ENCODE measurements around the gene C1orf94.

The C1orf94 gene

DNA sequence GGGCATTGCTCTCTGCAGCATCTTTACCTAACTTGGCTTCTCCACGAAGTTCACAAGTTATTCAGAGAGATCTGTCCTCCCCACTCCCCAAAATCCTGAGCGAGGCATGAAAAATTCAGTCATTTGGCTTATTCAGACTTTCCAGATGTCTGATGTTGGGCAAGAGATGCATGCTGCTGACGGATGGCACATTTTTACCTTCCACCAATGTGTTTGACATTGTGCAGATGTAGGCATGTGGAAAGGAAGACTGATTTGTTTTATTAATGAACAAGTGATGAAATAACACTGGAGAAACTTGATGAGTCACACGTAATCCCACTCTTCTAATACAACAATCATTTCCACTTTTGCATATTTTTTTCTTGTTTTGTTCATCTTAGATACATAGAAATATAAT lies 86.7 kb downstream of the C1orf94 start:
- no peak overlapping the region for H3K4me3 Mint-ChIP-seq
- H3K27me3 Mint-ChIP-seq: peaks cover 19% of the 10 kb centered on the region
- no peaks in the 10 kb centered on the region for H3K9me3 Mint-ChIP-seq (ENCODE audit: low read depth)
- H3K27ac Mint-ChIP-seq: no peak overlapping the region
- no peaks in the 10 kb centered on the region for H3K4me1 Mint-ChIP-seq (ENCODE audit: low read depth)
- H3K36me3 Mint-ChIP-seq: no peaks in the 10 kb centered on the region

DNA sequence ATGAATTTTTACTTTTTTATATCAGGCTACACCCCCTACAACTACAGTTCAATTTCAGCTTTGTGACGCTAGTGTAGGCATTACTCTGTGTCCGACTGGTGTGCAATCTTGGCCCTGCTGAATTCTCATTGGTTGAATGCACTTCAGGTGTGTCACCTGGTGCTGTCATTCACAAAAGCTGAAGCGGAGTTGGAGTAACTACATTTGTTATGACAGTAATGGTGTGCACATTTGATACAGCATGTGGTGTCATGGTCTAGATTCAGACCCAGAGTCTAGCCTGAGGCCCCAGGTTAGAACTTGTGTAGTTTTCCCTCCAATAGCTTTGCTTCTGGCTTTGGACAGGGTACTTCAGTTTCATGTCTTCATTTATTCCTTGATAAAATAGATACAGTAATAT lies 88.7 kb downstream of the C1orf94 start:
- Mint-ChIP-seq H3K27me3 (peaks cover 21% of the 10 kb centered on the region), H3K27ac (no peak overlapping the region), H3K4me1 (ENCODE audit: low read depth) (no peaks in the 10 kb centered on the region), H3K9me3 (ENCODE audit: low read depth) (no peaks in the 10 kb centered on the region), H3K36me3 (no peaks in the 10 kb centered on the region), H3K4me3 (no peak overlapping the region)

DNA sequence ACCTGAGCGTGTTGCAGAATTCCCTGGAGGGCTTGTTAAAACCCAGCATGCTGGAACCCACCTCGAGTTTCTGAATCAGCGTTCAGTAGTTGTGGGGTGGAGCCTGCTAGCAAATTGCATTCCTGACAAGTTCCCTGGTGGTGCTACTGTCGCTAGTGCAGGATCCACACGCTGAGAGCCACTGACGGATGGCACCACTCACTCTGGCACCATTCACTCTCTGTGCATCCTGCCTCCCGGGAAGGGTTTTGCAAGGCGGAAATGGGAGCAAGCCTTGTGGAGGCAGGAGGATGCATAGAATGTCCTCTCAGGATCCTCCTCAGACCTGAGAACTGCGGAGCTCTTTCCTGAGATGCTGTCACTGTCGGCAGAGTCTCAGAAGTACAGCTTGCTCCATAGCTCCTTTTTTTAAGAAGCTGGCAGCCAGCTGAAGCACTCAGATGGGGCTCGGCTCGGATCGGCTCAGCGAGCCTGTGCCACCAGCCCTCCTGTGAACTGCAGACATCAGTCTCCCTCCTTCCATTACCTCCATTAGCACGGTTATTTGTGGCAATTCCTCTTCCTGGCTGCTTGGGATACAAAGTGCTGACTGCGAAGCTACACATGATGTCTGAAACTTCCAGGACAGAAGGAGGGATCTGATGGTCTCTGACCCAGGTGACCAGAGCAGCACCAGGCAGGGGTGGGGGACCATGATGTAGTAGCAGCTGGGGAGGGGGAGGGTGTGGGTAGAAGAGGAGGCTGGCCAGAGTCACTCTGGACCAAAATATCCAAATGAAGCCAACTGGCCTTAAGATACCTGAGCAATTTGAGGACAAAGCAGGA lies 89.6 kb downstream of the C1orf94 start:
- no peak overlapping the region for H3K27ac Mint-ChIP-seq
- H3K27me3 Mint-ChIP-seq: peaks cover 20% of the 10 kb centered on the region
- H3K9me3 Mint-ChIP-seq (ENCODE audit: low read depth): no peaks in the 10 kb centered on the region
- H3K4me1 Mint-ChIP-seq (ENCODE audit: low read depth): no peaks in the 10 kb centered on the region
- H3K4me3 Mint-ChIP-seq: no peak overlapping the region
- no peaks in the 10 kb centered on the region for H3K36me3 Mint-ChIP-seq

DNA sequence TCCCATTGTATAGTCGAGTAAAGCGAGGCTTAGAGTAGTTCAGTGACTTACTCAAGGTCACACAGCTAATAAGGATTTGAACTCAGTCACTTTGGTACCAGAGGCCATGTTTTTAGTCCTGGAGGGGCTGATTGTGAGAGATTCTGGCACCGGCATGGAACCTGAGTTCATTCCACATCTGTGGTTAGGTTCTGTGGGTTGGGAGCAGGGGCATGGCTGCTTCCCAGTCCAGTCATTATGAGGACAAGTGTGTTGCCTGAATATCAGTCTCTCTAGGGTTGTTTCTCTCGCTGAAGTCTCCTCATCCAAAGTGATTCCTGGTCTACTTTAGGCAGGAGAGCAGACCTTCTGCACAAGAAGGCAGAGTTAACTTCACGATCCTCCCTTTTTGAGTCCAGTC lies 90.6 kb downstream of the C1orf94 start:
- Mint-ChIP-seq H3K36me3 (no peaks in the 10 kb centered on the region), H3K4me1 (ENCODE audit: low read depth) (no peaks in the 10 kb centered on the region), H3K27ac (no peak overlapping the region), H3K4me3 (no peak overlapping the region), H3K27me3 (peaks cover 17% of the 10 kb centered on the region), H3K9me3 (ENCODE audit: low read depth) (no peaks in the 10 kb centered on the region)

DNA sequence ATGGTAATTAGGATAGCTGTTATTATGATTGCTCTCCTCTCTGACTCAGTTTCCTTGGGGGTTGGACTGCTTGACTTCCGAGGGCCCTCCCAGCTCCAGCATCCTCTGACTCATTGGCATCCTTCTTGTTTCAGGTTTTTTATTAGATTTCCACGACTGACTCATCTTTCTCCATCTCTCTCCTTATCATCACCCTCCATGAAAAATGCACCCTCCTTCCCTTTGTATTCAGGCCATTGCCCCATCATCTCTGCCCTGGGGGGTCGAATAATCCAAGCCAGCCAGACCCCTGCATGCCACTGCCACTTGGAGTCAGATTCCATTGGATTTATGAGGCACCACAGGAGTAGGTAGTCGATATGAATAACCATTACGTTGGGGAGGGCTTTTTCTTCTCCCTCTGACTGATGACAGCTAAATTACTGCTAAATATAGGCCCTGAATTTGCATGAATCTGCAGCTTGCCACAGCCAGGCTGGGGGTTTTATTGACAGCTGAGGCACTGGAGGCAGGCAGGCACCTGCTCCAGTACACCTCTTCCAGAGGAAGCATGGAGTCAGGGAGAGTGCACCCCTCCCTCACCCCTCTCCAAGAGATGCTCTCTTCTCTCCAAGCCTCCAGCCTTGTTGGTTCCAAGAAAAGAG lies 91.7 kb downstream of the C1orf94 start:
- H3K9me3 Mint-ChIP-seq (ENCODE audit: low read depth): no peaks in the 10 kb centered on the region
- no peak overlapping the region for H3K27ac Mint-ChIP-seq
- H3K4me1 Mint-ChIP-seq (ENCODE audit: low read depth): no peaks in the 10 kb centered on the region
- no peaks in the 10 kb centered on the region for H3K36me3 Mint-ChIP-seq
- H3K27me3 Mint-ChIP-seq: peaks cover 17% of the 10 kb centered on the region
- H3K4me3 Mint-ChIP-seq: no peak overlapping the region
